ENCODE results near the gene PPME1. TPM values are rescaled to one million over a fixed set of nuclear protein-coding genes. Genes with fewer than 3 reads are reported as not detected.

The PPME1 gene
- total RNA-seq, 6 donors from 2014 or later, result 13.9 to 36.9 (median 29.5) TPM

- Histone ChIP-seq H3K36me3 (peaks cover 3 to 37% (median 27%) of the 10 kb centered on the region in 4 donors), H3K4me1 (peaks cover 0 to 4% (median 0%) of the 10 kb centered on the region in 4 donors), H3K4me3 (no peak overlapping the region), H3K27ac (no peak overlapping the region), H3K9me3 (no peaks in the 10 kb centered on the region), H3K27me3 (no peaks in the 10 kb centered on the region)
- no peak for DNase-seq
- WGBS, 2 donors, result 78 to 83% methylated on average over 5 of the region's 5 CpGs
- no peak for ATAC-seq (ENCODE audit: low FRiP score in 2 of 2)
- TF ChIP-seq POLR2AphosphoS5 (IDR thresholded peaks at IDR 0.05), result no peak
- no peak for TF ChIP-seq EP300 (IDR thresholded peaks at IDR 0.05)
- TF ChIP-seq, protein P1, sequence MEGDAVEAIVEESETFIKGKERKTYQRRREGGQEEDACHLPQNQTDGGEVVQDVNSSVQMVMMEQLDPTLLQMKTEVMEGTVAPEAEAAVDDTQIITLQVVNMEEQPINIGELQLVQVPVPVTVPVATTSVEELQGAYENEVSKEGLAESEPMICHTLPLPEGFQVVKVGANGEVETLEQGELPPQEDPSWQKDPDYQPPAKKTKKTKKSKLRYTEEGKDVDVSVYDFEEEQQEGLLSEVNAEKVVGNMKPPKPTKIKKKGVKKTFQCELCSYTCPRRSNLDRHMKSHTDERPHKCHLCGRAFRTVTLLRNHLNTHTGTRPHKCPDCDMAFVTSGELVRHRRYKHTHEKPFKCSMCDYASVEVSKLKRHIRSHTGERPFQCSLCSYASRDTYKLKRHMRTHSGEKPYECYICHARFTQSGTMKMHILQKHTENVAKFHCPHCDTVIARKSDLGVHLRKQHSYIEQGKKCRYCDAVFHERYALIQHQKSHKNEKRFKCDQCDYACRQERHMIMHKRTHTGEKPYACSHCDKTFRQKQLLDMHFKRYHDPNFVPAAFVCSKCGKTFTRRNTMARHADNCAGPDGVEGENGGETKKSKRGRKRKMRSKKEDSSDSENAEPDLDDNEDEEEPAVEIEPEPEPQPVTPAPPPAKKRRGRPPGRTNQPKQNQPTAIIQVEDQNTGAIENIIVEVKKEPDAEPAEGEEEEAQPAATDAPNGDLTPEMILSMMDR (IDR thresholded peaks at IDR 0.05), result no peak
- TF ChIP-seq POLR2A (IDR thresholded peaks at IDR 0.05), result no peak
Measured at GRCh38 chr11:74256378-74257133, 85.5 kb downstream of the PPME1 start.

DNA sequence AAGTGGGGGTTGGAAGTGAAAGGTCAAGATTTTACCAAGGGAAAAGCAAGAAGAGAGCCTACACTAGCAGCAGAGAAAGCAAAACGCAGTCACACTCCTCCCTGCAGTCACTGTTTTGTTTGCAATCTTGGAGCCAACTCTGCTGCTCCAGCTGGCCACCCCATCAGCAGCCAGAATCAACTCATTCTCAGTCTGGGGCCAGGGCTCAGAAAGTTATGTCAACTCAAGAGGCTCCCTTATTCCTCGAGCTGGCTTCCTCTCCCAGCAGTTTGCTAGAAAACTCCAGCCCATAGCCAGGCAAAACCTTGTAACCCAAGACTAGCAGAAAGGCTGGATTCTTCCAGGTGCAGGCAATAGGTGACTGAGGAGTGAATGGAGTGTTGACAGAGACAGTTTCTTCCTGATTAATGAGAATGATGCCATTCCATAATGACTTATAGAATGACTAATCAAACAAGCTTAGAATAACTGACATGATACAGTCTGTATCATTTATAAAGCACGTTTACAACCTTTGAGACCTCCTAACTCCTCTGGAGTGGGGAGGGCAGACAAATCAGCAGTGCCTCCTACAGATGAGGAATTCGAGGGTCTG lies 87.0 kb downstream of the PPME1 start:
- Histone ChIP-seq H3K36me3 (peaks cover 0 to 23% (median 17%) of the 10 kb centered on the region in 4 donors), H3K4me3 (no peak overlapping the region), H3K9me3 (no peaks in the 10 kb centered on the region), H3K27me3 (no peaks in the 10 kb centered on the region), H3K4me1 (peaks cover 0 to 4% (median 0%) of the 10 kb centered on the region in 4 donors), H3K27ac (no peak overlapping the region)
- WGBS, 2 donors, result 39 to 50% methylated on average over 4 of the region's 4 CpGs
- DNase-seq (no peak), ATAC-seq (ENCODE audit: low FRiP score in 2 of 2) (peak in 1 of 2 donors; percentile 82)
- TF ChIP-seq EP300 (IDR thresholded peaks at IDR 0.05) (no peak), POLR2A (IDR thresholded peaks at IDR 0.05) (no peak), POLR2AphosphoS5 (IDR thresholded peaks at IDR 0.05) (no peak)
- TF ChIP-seq, protein P1 (IDR thresholded peaks at IDR 0.05), result no peak

GRCh38 chr11:74262725-74263124 lies 91.6 kb downstream of the PPME1 start:
- Histone ChIP-seq H3K36me3 (no peaks in the 10 kb centered on the region), H3K4me3 (no peak overlapping the region), H3K27me3 (no peaks in the 10 kb centered on the region), H3K27ac (no peak overlapping the region), H3K4me1 (peaks cover 0 to 4% (median 0%) of the 10 kb centered on the region in 4 donors), H3K9me3 (no peaks in the 10 kb centered on the region)
- no peak for ATAC-seq (ENCODE audit: low FRiP score in 2 of 2)
- 80 to 96% methylated on average over 2 of the region's 2 CpGs for WGBS, 2 donors
- TF ChIP-seq POLR2AphosphoS5 (IDR thresholded peaks at IDR 0.05), result no peak
- TF ChIP-seq, protein P1 (IDR thresholded peaks at IDR 0.05), result no peak
- no peak for TF ChIP-seq POLR2A (IDR thresholded peaks at IDR 0.05)
- no peak for TF ChIP-seq EP300 (IDR thresholded peaks at IDR 0.05)
- DNase-seq, result no peak

DNA sequence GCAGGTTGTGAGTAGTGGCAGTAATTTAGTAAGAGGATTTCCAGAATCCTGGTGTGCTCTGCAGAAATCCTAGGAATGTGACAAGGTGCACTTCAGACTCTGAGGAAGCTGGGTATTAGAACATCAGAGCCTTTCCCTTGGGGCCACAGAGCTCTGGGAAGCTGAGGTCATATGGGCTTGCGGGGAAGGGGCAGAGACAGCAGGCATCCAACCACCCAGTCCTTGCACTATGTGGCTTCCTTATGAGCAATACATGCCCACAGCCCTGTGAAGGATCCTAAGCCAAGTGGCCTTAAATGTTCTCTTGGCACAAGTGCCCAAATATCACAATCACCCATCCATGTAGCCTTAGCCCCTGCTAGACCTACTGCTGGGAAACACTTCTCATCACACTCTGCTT lies 94.2 kb downstream of the PPME1 start:
- H3K9me3 ChIP-seq, result no peaks in the 10 kb centered on the region
- ATAC-seq (ENCODE audit: low FRiP score in 2 of 2), result no peak
- TF ChIP-seq POLR2AphosphoS5 (IDR thresholded peaks at IDR 0.05), result no peak
- no peak for TF ChIP-seq EP300 (IDR thresholded peaks at IDR 0.05)
- TF ChIP-seq, protein P1 (IDR thresholded peaks at IDR 0.05), result no peak
- no peak for TF ChIP-seq POLR2A (IDR thresholded peaks at IDR 0.05)
- no peak overlapping the region for H3K27ac ChIP-seq
- no peak overlapping the region for H3K4me3 ChIP-seq
- no peak for DNase-seq
- no peaks in the 10 kb centered on the region for H3K36me3 ChIP-seq
- no peaks in the 10 kb centered on the region for H3K27me3 ChIP-seq
- H3K4me1 ChIP-seq, result peaks cover 0 to 10% (median 4%) of the 10 kb centered on the region in 4 donors
- WGBS, 2 donors, result 100% methylated on average over 1 of the region's 1 CpG; no CpG with 5 or more reads in 1 of the 2 donors

Data from upper lobe of left lung (tissue), 6 donors.